ENCODE measurements around the gene DGKG. TPM values are rescaled to one million over a fixed set of nuclear protein-coding genes. Genes with fewer than 3 reads are reported as not detected.

Gene DGKG
- total and polyA plus RNA-seq, 2 donors (not counting 1 experiment from before 2014, with no cell fraction given), result 0.67 to 10.9 TPM

DNA sequence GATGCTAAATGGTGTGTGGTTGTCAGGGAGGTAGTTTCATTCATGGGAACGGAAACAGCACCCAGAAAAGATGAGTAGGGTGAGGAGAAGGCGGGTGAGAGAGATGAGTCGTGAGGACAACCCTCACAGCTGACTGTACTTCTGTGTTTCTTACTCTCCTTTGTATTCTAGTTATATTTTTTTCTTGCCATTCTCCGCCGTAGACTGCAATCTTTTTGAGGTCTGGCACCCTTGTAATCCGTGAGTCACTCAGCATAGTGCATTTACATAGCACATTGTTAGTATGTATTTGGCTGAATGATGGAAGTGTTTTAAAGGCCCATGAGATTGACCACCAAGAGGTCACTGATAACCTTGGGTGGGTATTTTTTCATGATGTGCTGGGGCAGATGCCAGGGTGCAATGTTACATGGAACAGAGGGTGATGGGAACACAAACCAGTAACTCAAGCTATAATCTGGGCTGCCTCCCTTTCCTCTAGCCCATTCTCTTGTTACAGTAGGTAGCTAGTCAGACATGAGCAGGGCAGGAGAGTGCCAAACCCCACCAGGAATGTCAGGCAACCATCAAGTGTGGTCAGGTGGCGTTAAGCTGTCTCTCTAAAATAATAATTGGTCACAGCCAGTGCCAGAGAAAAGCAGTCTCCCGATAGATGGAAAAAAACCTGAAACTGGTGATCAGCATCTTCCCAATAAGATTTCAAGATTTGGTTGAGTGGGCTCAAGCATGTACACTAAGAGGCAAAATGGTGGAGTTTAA, 18.8 kb upstream of the DGKG start:
- ATAC-seq (ENCODE audit: low read depth) (no peak), DNase-seq (no peak)
- WGBS (ENCODE audit: insufficient coverage), result 100% methylated on average over 2 of the region's 8 CpGs
- no peak overlapping the region for H3K27ac ChIP-seq (ENCODE audit: low read length in 2 of 2)
- H2AFZ ChIP-seq (ENCODE audit: insufficient read depth, low read depth, low read length, poor library complexity, severe bottlenecking), result no peak overlapping the region
- H3K27me3 ChIP-seq (replicated peaks in 1 of 4; ENCODE audit: control extremely low read depth in 1 of 4, control insufficient read depth in 3 of 4, insufficient read depth in 4 of 4, low read length in 3 of 4), result peaks cover 0 to 3% (median 0%) of the 10 kb centered on the region in 4 experiments
- no peak overlapping the region for H3K27ac Mint-ChIP-seq
- CTCF ChIA-PET, result no interaction called here
- POLR2A ChIA-PET, result no interaction called here
- no peak overlapping the region for H3K4me2 ChIP-seq (replicated peaks; ENCODE audit: low read depth, low read length, poor library complexity, severe bottlenecking)
- H3K36me3 ChIP-seq (replicated peaks in 1 of 2; ENCODE audit: control extremely low read depth in 1 of 2, control insufficient read depth in 1 of 2, extremely low read depth in 1 of 2, insufficient read depth in 2 of 2, low read length in 1 of 2), result no peaks in the 10 kb centered on the region
- no peak overlapping the region for H3K9ac ChIP-seq (ENCODE audit: low read length)
- peaks cover 7 to 9% of the 10 kb centered on the region in 2 donors for H3K4me1 ChIP-seq (ENCODE audit: control insufficient read depth in 2 of 2, insufficient read depth in 2 of 2, low read length in 2 of 2)
- H3K4me3 Mint-ChIP-seq, result no peak overlapping the region
- TF ChIP-seq, protein P1, sequence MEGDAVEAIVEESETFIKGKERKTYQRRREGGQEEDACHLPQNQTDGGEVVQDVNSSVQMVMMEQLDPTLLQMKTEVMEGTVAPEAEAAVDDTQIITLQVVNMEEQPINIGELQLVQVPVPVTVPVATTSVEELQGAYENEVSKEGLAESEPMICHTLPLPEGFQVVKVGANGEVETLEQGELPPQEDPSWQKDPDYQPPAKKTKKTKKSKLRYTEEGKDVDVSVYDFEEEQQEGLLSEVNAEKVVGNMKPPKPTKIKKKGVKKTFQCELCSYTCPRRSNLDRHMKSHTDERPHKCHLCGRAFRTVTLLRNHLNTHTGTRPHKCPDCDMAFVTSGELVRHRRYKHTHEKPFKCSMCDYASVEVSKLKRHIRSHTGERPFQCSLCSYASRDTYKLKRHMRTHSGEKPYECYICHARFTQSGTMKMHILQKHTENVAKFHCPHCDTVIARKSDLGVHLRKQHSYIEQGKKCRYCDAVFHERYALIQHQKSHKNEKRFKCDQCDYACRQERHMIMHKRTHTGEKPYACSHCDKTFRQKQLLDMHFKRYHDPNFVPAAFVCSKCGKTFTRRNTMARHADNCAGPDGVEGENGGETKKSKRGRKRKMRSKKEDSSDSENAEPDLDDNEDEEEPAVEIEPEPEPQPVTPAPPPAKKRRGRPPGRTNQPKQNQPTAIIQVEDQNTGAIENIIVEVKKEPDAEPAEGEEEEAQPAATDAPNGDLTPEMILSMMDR (IDR thresholded peaks at IDR 0.05), result no peak
- no peak for TF ChIP-seq EZH2 (IDR thresholded peaks at IDR 0.05; ENCODE audit: borderline replicate concordance, insufficient read depth, low read depth, low read length, poor library complexity, severe bottlenecking)
- H3K9me3 Mint-ChIP-seq (ENCODE audit: insufficient read depth), result peaks cover 4% of the 10 kb centered on the region
- H3K9me3 ChIP-seq (ENCODE audit: control extremely low read depth in 1 of 3, control insufficient read depth in 2 of 3, insufficient read depth in 1 of 3, low read length in 2 of 3), result no peaks in the 10 kb centered on the region
- H3K27me3 Mint-ChIP-seq, result peaks cover 5% of the 10 kb centered on the region
- intact Hi-C loops (cut with micrococcal nuclease), result no loop called here
- H3K4me3 ChIP-seq (ENCODE audit: control extremely low read depth in 1 of 5, extremely low read depth in 1 of 5, insufficient read depth in 1 of 5, low read depth in 2 of 5, low read length in 4 of 5), result no peak overlapping the region
- no peaks in the 10 kb centered on the region for H3K79me2 ChIP-seq (ENCODE audit: control insufficient read depth, insufficient read depth, low read length)
- no peaks in the 10 kb centered on the region for H4K20me1 ChIP-seq (ENCODE audit: control insufficient read depth, insufficient read depth, low read length, poor library complexity, severe bottlenecking)
- H3K4me1 Mint-ChIP-seq, result peaks cover 19% of the 10 kb centered on the region

DNA sequence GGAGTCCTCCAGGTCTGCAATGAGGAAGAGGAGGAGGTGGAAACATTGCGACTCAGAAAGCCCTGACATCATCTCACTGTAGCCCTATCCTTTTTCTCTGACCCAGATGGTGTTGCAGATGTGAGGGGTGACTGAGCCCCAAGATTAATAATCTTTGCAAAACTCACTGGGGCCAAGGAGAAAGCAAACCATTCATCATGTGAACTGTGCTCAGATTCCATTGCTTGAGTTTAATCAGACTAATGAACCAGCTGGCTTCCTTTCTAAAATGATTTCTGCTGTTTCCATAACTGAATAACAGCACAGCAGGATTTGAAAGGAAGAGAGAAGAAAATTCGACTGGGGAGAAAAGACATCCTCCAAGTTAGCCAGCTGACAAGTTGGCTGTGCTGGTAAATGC, 13.4 kb upstream of the DGKG start:
- no peak overlapping the region for H3K9ac ChIP-seq (ENCODE audit: low read length)
- H3K4me3 ChIP-seq (ENCODE audit: control extremely low read depth in 1 of 5, extremely low read depth in 1 of 5, insufficient read depth in 1 of 5, low read depth in 2 of 5, low read length in 4 of 5), result no peak overlapping the region
- no peaks in the 10 kb centered on the region for H4K20me1 ChIP-seq (ENCODE audit: control insufficient read depth, insufficient read depth, low read length, poor library complexity, severe bottlenecking)
- intact Hi-C loops (cut with micrococcal nuclease), result no loop called here
- Mint-ChIP-seq H3K9me3 (ENCODE audit: insufficient read depth) (peaks cover 4% of the 10 kb centered on the region), H3K4me3 (no peak overlapping the region), H3K27me3 (peaks cover 17% of the 10 kb centered on the region), H3K4me1 (no peaks in the 10 kb centered on the region), H3K27ac (no peak overlapping the region)
- TF ChIP-seq EZH2 (IDR thresholded peaks at IDR 0.05; ENCODE audit: borderline replicate concordance, insufficient read depth, low read depth, low read length, poor library complexity, severe bottlenecking), result no peak
- TF ChIP-seq, protein P1 (IDR thresholded peaks at IDR 0.05), result no peak
- H3K79me2 ChIP-seq (ENCODE audit: control insufficient read depth, insufficient read depth, low read length), result no peaks in the 10 kb centered on the region
- ATAC-seq (ENCODE audit: low read depth), result no peak
- H3K27ac ChIP-seq (ENCODE audit: low read length in 2 of 2), result no peak overlapping the region
- ChIA-PET CTCF (no interaction called here), POLR2A (no interaction called here)
- no peaks in the 10 kb centered on the region for H3K4me1 ChIP-seq (ENCODE audit: control insufficient read depth in 2 of 2, insufficient read depth in 2 of 2, low read length in 2 of 2)
- no peaks in the 10 kb centered on the region for H3K9me3 ChIP-seq (ENCODE audit: control extremely low read depth in 1 of 3, control insufficient read depth in 2 of 3, insufficient read depth in 1 of 3, low read length in 2 of 3)
- DNase-seq, result no peak
- H3K36me3 ChIP-seq (replicated peaks in 1 of 2; ENCODE audit: control extremely low read depth in 1 of 2, control insufficient read depth in 1 of 2, extremely low read depth in 1 of 2, insufficient read depth in 2 of 2, low read length in 1 of 2), result no peaks in the 10 kb centered on the region
- peaks cover 0 to 9% (median 0%) of the 10 kb centered on the region in 4 experiments for H3K27me3 ChIP-seq (replicated peaks in 1 of 4; ENCODE audit: control extremely low read depth in 1 of 4, control insufficient read depth in 3 of 4, insufficient read depth in 4 of 4, low read length in 3 of 4)
- no peak overlapping the region for H3K4me2 ChIP-seq (replicated peaks; ENCODE audit: low read depth, low read length, poor library complexity, severe bottlenecking)
- H2AFZ ChIP-seq (ENCODE audit: insufficient read depth, low read depth, low read length, poor library complexity, severe bottlenecking), result no peak overlapping the region
- no CpG with 5 or more reads among the region's 2 CpGs for WGBS (ENCODE audit: insufficient coverage)

Measured in B cell (primary cell).